HG03045 (cell line): ENCODE measurements around the gene KCNQ2.

Source experiments
- ATAC-seq: cut with Tn5 transposase; IDR thresholded peaks from one replicate; pipeline ENCODE4 v1.9.1; 2021; ENCODE audit warnings: mild to moderate bottlenecking, moderate library complexity; ENCODE audit not compliant: unreplicated experiment

The KCNQ2 gene

GRCh38 chr20:63472862-63473390 is 471 bp upstream of the KCNQ2 start:
- ATAC-seq, result no peak

DNA sequence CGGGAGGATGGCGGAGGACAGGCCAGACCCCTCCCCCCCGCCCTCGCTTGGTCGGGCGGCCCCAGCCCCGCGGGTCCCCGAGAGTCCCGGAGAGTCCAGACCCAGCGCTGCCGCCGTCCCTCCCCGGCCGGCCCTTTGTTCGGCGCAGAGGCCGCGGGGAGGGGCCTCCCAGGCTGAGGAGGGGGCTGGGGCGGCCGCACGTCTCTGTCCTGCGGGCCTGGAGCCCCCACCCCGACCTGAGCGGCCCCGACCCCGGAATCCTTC is 806 bp downstream of the KCNQ2 start:
- no peak for ATAC-seq

DNA sequence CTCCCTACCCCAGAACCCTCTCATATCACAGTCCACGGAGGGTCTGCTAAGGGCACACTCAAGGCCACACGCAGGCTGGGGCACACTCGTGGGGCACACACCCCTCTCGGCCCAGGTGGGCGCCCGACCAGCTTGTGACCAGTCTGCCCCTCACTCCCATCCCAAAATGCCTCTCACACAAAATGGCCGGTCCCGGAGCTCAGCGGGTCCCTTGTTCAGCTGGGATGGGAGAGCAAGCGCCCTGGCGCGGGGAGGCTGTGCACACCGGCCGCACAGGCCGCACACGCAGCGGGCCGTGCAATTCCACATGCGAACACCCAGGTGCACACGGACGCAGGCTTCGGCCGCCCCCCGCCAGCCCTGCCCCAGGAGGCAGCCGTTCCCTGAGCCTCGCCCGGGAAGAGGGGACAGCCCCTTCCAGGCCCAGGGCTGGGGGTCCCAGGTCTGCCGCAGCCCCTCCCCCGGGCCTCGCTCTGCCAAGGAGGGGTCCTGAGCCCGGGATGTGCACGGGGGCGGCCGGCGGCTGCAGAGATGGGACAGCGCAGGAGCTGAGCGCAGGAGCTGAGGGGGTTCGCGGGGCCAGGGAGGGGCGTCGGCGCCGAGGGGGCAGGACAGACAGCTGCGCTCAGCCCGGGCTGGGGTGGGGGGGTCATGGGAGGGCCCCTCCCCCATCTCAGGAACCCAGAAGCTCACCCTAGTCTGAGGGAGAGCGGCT is 1.3 kb downstream of the KCNQ2 start:
- no peak for ATAC-seq

DNA sequence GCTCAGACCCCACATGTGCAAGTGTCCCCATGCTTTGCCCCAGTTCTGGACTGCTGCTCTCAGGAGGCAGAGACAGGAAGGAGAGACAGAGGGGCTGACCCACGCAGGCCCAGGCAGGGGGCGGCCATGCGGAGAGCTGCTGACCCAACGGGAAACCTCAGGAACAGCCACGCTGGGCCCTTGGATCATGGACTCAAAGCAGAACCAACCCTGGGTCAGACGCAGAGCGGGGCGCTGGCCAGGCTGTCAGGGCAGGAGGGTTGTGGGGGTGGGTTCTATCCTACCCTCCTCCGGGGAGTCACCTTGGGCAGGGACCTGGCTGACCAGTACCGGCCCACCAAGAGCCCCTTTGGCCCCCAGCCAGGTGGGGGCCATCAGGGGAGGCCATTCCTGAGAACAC is 2.0 kb downstream of the KCNQ2 start:
- no peak for ATAC-seq

GRCh38 chr20:63469713-63470101 is 2.7 kb downstream of the KCNQ2 start:
- ATAC-seq, result no peak

DNA sequence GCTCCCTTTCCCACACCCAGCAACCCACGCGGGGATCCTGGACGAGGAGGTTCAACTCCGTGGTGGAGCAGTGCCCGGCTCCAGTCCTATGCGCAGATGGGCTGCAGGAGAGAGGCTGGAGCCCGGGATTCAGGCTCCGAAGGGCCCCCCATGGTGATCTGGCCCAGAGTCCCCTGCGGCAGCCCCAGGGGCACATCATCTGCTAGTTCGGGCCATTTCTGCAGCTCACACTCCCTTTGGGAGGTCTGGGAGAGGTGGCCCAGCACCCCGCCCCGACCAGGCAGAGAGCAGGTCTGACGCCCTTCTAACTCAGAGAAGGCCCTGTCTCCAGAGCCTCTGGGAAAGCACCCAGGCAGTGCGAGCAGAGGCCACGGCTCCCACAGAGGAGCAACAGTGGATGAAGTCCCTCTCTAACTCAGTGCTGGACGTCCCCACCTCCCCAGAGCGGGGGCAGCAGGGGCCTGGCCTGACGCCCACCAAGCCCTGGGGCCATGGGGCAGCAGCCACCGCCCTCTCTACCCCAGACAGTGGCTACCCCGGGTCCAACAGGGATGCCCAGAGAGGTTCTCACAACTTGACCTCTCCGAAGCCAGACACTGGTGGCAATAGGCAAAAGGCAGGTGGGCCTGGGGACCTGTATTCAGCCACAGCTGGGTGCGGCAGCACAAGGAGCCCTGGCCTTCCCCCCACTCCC is 3.3 kb downstream of the KCNQ2 start:
- ATAC-seq, result no peak

DNA sequence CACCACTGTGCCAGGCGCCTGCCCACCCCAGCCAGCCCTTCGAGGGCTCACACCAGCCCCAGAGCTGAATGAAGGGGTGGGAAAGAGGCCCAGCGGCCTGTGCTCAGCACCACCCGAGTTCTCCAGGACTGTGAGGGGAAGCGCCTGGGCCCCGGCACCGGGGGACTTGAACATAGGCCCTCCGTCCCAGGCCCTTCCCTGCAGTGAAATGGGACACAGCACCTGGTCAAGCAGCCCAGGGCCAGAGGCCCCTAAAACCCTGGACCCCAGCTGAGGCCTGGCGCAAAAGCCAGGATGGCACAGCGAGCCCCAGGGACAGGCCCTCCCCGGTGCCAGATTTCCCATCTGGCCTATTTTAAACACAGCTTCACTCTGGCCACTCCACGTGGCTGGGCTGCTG is 4.0 kb downstream of the KCNQ2 start:
- no peak for ATAC-seq

DNA sequence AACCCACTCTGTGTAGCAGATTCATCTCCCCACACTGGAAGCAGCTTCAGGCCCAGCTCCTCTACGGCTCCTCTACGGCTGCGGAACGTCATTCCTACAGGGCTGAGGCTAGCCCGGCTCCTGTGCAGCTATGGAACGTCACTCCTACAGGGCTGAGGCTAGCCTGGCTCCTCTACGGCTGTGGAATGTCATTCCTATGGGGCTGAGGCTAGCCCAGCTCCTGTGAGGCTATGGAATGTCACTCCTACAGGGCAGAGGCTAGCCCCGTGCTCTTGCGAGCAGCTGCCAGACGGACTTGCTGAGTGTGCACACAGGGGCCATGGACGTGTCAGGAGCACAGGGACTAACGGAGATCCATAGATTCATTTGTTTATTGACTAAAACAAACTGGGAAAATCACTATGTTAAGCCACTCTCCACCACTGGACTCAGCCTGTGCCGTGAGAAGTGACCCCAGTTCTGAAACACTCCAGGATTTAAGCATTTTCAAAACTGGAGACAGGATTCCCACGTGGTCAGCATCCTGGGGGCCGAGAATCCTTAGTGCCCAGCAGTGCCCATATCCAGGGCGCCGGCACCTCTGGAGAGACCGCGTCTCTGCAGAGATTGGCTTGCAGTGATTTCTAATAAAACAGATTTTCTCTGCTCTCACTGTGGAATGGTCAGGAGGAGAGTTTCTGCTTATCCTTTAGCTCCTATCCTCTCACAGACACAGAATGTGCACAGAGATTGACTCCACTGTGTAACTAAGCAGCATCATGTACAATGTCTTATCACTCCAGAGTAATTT is 5.0 kb downstream of the KCNQ2 start:
- ATAC-seq, result no peak

GRCh38 chr20:63466861-63467260 is 5.6 kb downstream of the KCNQ2 start:
- no peak for ATAC-seq

- ATAC-seq, result no peak
These were observed 6.1 kb downstream of the KCNQ2 start for GRCh38 chr20:63466250-63466825.

GRCh38 chr20:63465380-63466249 is 6.8 kb downstream of the KCNQ2 start:
- ATAC-seq, result no peak

GRCh38 chr20:63464289-63464635 is 8.2 kb downstream of the KCNQ2 start:
- no peak for ATAC-seq

- no peak for ATAC-seq
These were observed 8.8 kb downstream of the KCNQ2 start for GRCh38 chr20:63463400-63464288.

GRCh38 chr20:63462244-63462643 is 10.2 kb downstream of the KCNQ2 start:
- ATAC-seq, result no peak

DNA sequence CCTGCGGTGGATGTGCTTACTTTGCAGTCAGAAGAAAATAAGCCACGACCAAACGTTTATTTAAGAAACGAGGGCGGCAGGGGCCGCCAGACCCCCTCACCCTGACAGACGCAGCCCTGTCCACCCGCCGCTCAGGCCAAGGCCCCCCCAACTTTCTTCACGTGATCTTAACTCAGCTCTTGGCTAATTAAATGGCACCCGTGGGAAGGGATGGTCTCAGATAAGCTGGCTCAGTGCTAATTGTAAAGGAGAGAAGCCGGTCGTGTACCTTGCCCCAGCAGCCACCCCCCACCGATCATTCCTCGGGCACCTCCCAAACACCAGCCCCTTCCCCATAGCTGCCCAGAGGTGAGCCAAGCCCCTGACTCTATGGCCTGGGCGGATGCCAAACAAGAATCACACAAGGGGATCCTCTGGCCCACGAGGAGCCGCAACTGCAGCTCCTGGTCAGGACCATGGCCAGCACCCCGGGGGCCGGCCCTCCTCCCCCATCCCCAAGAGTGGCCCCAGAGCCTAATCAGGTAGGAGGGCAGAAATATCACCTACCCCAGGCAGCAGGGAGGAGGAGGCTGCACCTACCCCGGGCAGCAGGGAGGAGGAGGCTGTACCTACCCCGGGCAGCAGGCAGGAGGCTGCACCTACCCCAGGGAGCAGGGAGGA is 11.2 kb downstream of the KCNQ2 start:
- no peak for ATAC-seq

GRCh38 chr20:63459070-63459380 is 13.4 kb downstream of the KCNQ2 start:
- no peak for ATAC-seq

DNA sequence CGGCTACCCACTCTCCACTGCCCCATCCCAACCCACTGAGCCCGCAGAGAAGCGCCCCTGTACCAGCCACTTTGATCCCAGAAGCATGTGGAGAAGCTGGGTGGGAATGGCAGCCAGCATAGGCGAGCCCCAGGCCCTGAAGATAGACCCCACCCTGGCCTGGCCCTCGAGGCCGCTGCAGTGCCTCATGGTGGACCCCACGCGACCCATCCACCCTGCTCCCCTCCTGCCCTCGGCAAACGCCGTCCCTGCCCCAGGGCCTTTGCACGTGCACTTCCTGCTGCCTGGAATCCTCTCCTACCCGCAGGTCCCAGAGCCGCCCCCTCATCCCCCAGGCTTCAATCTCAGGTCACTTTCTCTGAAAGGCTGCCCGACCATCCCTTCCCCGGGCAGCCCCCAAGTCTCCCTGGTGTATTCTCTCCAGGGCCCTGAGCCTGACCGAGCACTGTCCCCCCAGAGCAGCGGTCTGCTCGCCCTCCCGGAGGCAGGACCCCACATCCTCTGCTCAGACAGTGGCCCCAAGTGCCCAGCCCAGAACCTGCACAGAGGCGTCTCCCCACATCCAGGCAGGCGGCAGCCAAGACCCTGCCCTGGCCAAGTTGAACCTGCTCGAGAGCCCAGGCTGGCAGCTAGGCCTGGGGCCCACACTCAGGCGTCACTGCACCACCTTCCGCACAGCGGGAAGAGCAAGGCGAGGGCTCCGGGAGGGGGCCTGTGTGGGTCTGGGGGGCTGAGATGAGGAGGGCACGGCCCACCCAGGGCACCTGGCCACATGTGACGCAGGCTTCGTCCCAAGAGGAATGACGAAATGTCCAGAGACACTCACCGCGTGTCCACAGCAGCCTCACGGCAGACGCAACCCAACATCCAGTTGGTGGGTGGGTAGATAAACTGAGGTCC is 14.0 kb downstream of the KCNQ2 start:
- ATAC-seq, result no peak

GRCh38 chr20:63457737-63458136 is 14.7 kb downstream of the KCNQ2 start:
- no peak for ATAC-seq
